Fibroblast of pulmonary artery (primary cell): ENCODE data around the gene GMEB1.
"Not testable (repeated sequence)": the region's sequence is repeated elsewhere in the genome, so short reads cannot be mapped to it uniquely, and the experiment has no call there.

Experiments
- DNase-seq: peaks from one replicate; pipeline ENCODE4 v3.0.0-alpha.2; 2010; ENCODE audit warnings: low read depth
- H3K4me3 ChIP-seq: replicated peaks from 2 replicates; pipeline ENCODE4 v1.5.1; 2011; ENCODE audit warnings: low read depth, mild to moderate bottlenecking, control low read depth, low read length, moderate library complexity
- CTCF ChIP-seq: IDR thresholded peaks from 2 replicates; pipeline ENCODE4 v1.5.1; 2011; ENCODE audit warnings: mild to moderate bottlenecking, control low read depth, low read length, inconsistent platforms; ENCODE audit errors: missing control alignments

The GMEB1 gene

GRCh38 chr1:28644494-28644893, 24.1 kb upstream of the GMEB1 start:
- DNase-seq = no peak
- no peak for TF ChIP-seq CTCF
- H3K4me3 ChIP-seq = no peak overlapping the region

- H3K4me3 ChIP-seq, DNase-seq: not testable (repeated sequence)
Measured at GRCh38 chr1:28645406-28645805, 23.2 kb upstream of the GMEB1 start.

- peak; percentile 12 for DNase-seq
- H3K4me3 ChIP-seq = no peak overlapping the region
- no peak for TF ChIP-seq CTCF
Measured at GRCh38 chr1:28646040-28646439, 22.5 kb upstream of the GMEB1 start.

- TF ChIP-seq CTCF = no peak
- DNase-seq = peak; percentile 96
- peak overlapping the region; percentile 47 for H3K4me3 ChIP-seq
Measured at GRCh38 chr1:28648008-28648473, 20.5 kb upstream of the GMEB1 start.

GRCh38 chr1:28648474-28649198, 19.9 kb upstream of the GMEB1 start, which contains the start of gene RNU11:
TSS of gene RNU11 (plus strand) at chr1:28648600.
- peak; percentile 99 for DNase-seq
- peak within 1 kb of the TSS; percentile 47 for H3K4me3 ChIP-seq
- TF ChIP-seq CTCF = no peak

- not testable (repeated sequence) for DNase-seq, H3K4me3 ChIP-seq
Measured at GRCh38 chr1:28653063-28653462, 15.5 kb upstream of the GMEB1 start.

- not testable (repeated sequence) for H3K4me3 ChIP-seq
- DNase-seq = peak; percentile 51
- peak; percentile 41 for TF ChIP-seq CTCF
Measured at GRCh38 chr1:28653870-28654269, 14.7 kb upstream of the GMEB1 start.

GRCh38 chr1:28655448-28656311, 12.9 kb upstream of the GMEB1 start:
- H3K4me3 ChIP-seq, DNase-seq: not testable (repeated sequence)
